HepG2 (cell line): ENCODE data around the gene CCDC86. TPM values are rescaled to one million over a fixed set of nuclear protein-coding genes. Genes with fewer than 3 reads are reported as not detected.

Source experiments
- CREM ChIP-seq, 2 experiments: sonication (generic) in 1 of 2; formaldehyde crosslinking in 1 of 2; IDR thresholded peaks; 2 replicates each; pipeline versions ENCODE4 v1.4.0 to v1.6.1; 2016 to 2020; ENCODE audit warnings: antibody characterized with exemption in 1 of 2, mild to moderate bottlenecking in 1 of 2, missing genetic modification reagents in 1 of 2
- GRHL1 ChIP-seq: sonication (generic); formaldehyde crosslinking; conservative IDR thresholded peaks from 2 replicates; pipeline ENCODE4 v1.8.0; 2022; ENCODE audit warnings: missing genetic modification reagents
- HNF4G ChIP-seq, 2 experiments: sonication (generic) in 1 of 2; formaldehyde crosslinking in 1 of 2; IDR thresholded peaks; 2 replicates each; pipeline versions ENCODE4 v1.4.0 to v1.6.1; 2011 to 2020; ENCODE audit warnings: borderline replicate concordance in 2 of 2, low read depth in 2 of 2, mild to moderate bottlenecking in 2 of 2, low read length in 1 of 2, missing genetic modification reagents in 1 of 2, moderate library complexity in 1 of 2
- MEIS1 ChIP-seq: sonication (generic); formaldehyde crosslinking; IDR thresholded peaks from 2 replicates; pipeline ENCODE4 v1.9.0; 2021; ENCODE audit warnings: mild to moderate bottlenecking, missing genetic modification reagents, moderate library complexity, borderline replicate concordance
- PAXIP1 ChIP-seq: sonication (generic); formaldehyde crosslinking; conservative IDR thresholded peaks from 2 replicates; pipeline ENCODE4 v1.4.0; 2020; ENCODE audit warnings: mild to moderate bottlenecking, missing genetic modification reagents, moderate library complexity
- SRY ChIP-seq: sonication (generic); formaldehyde crosslinking; IDR thresholded peaks from 2 replicates; pipeline ENCODE4 v1.8.0; 2022; ENCODE audit warnings: mild to moderate bottlenecking, missing genetic modification reagents
- USF2 ChIP-seq, 2 experiments: sonication (generic) in 1 of 2; formaldehyde crosslinking in 1 of 2; IDR thresholded peaks; 2 replicates each; pipeline versions ENCODE4 v1.5.1 to v1.6.1; 2011 to 2020; ENCODE audit warnings: borderline replicate concordance in 1 of 2, low read depth in 1 of 2, low read length in 1 of 2, mild to moderate bottlenecking in 1 of 2, missing genetic modification reagents in 1 of 2, moderate library complexity in 1 of 2
- ZFP36L2 ChIP-seq: sonication (generic); formaldehyde crosslinking; IDR thresholded peaks from 2 replicates; pipeline ENCODE4 v1.4.0; 2020; ENCODE audit warnings: missing genetic modification reagents
- ZNF644 ChIP-seq: IDR thresholded peaks from 2 replicates; pipeline ENCODE4 v1.6.1; 2016; ENCODE audit warnings: low read depth
- polyA plus RNA-seq, 8 experiments: library from polyadenylated mRNA; depleted of rRNA in 3 of 8; stranded (reverse) in 7 of 8; unstranded in 1 of 8; fragments of >200 nt; fragmentation: Illumina TruSeq in 4 of 8; extraction: Trizol in 4 of 8; gene quantifications; 2 replicates each; pipeline versions ENCODE4 v1.2.1 to v1.2.3, GENCODE V29; 2011 to 2016; ENCODE audit warnings: low read depth in 4 of 8, missing spikeins in 1 of 8, mixed read lengths in 1 of 8; ENCODE audit not compliant: insufficient read depth in 1 of 8
- total RNA-seq, 5 experiments: library from RNA; depleted of rRNA; stranded (reverse); fragments of >200 nt; fragmentation: Illumina TruSeq; extraction: Trizol; gene quantifications; 2 replicates each; pipeline ENCODE4 v1.2.3, GENCODE V29; 2016; ENCODE audit warnings: low read depth in 1 of 5
- TF ChIP-seq, protein P1 (sequence below): sonication (generic); formaldehyde crosslinking; IDR thresholded peaks from 2 replicates; pipeline ENCODE4 v1.8.1; 2023; ENCODE audit warnings: mild to moderate bottlenecking, moderate library complexity, missing genetic modification reagents
- TF ChIP-seq, protein P2 (sequence below): sonication (generic); formaldehyde crosslinking; IDR thresholded peaks from 2 replicates; pipeline ENCODE4 v1.4.0; 2020; ENCODE audit warnings: missing genetic modification reagents, borderline replicate concordance

Gene CCDC86
- total and polyA plus RNA-seq, 2 of the 13 experiments (the other 11 are each of a cell fraction or from before 2014, with no cell fraction given), result 33.8 to 37.6 TPM

DNA sequence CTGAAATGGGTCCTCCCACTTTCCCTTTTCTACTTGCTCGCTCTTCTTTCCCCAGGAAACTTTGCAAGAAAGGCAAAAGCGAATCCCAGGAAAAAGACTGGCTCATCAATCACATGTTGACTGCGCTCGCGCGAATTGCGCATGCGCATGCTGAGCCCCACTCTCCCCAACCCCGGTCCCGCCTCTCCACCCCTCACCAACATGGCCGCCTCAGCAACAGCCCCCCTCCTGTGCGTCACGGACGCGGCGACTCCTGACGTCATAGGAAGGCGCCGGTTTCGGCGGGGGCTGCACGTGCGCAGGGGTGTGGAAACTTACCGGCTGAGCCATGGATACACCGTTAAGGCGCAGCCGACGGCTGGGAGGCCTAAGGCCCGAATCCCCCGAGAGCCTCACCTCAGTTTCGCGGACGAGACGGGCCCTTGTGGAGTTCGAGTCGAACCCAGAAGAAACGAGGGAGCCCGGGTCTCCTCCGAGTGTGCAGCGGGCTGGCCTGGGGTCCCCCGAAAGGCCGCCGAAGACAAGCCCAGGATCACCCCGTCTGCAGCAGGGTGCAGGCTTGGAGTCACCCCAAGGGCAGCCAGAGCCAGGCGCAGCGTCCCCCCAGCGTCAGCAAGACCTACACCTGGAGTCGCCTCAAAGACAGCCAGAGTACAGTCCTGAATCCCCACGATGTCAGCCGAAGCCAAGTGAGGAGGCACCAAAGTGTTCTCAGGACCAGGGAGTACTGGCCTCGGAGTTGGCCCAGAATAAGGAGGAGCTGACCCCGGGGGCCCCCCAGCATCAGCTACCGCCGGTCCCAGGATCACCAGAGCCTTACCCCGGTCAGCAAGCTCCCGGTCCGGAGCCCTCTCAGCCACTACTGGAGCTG, at the start of gene CCDC86 (continued):
- peak; percentile 83; the same call in 1 of the 2 replicates for TF ChIP-seq SRY
- no peak for TF ChIP-seq ZFP36L2 (CRISPR knock-in tag)
- peak; percentile 44; the same call in 1 of the 2 replicates for TF ChIP-seq PAXIP1 (CRISPR knock-in tag)
- TF ChIP-seq, protein P1, sequence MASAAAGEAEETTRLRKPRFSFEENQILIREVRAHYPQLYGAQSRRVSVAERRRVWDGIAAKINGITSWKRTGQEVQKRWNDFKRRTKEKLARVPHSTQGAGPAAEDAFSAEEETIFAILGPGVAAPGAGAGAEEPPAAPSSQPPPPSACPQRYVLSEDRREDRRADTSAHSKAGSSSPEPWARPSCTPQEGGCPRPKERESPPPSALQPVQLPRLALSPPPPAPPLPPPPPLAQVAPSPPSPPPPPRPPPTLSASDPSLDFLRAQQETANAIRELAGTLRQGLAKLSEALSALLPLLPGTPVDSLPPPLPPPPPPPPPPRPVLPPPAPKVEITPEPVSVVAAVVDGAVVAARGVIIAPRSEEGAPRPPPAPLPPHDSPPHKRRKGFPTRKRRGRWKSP (CRISPR knock-in tag), result peak; percentile 57; the same call in 1 of the 2 replicates
- peak; percentile 60; the same call in 1 of the 2 replicates for TF ChIP-seq ZNF644 (CRISPR knock-in tag)
- TF ChIP-seq HNF4G (IDR thresholded peaks at IDR 0.05; ENCODE audit: borderline replicate concordance, low read depth, low read length), result no peak
- no peak for TF ChIP-seq HNF4G (CRISPR knock-in tag; IDR thresholded peaks at IDR 0.05; ENCODE audit: borderline replicate concordance, low read depth)
- no peak; the same call in 1 of the 2 replicates for TF ChIP-seq MEIS1 (CRISPR knock-in tag)
- TF ChIP-seq, protein P2, sequence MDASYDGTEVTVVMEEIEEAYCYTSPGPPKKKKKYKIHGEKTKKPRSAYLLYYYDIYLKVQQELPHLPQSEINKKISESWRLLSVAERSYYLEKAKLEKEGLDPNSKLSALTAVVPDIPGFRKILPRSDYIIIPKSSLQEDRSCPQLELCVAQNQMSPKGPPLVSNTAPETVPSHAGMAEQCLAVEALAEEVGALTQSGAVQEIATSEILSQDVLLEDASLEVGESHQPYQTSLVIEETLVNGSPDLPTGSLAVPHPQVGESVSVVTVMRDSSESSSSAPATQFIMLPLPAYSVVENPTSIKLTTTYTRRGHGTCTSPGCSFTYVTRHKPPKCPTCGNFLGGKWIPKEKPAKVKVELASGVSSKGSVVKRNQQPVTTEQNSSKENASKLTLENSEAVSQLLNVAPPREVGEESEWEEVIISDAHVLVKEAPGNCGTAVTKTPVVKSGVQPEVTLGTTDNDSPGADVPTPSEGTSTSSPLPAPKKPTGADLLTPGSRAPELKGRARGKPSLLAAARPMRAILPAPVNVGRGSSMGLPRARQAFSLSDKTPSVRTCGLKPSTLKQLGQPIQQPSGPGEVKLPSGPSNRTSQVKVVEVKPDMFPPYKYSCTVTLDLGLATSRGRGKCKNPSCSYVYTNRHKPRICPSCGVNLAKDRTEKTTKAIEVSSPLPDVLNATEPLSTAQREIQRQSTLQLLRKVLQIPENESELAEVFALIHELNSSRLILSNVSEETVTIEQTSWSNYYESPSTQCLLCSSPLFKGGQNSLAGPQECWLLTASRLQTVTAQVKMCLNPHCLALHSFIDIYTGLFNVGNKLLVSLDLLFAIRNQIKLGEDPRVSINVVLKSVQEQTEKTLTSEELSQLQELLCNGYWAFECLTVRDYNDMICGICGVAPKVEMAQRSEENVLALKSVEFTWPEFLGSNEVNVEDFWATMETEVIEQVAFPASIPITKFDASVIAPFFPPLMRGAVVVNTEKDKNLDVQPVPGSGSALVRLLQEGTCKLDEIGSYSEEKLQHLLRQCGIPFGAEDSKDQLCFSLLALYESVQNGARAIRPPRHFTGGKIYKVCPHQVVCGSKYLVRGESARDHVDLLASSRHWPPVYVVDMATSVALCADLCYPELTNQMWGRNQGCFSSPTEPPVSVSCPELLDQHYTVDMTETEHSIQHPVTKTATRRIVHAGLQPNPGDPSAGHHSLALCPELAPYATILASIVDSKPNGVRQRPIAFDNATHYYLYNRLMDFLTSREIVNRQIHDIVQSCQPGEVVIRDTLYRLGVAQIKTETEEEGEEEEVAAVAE, result peak; percentile 43; the same call in 1 of the 2 replicates
- TF ChIP-seq CREM (IDR thresholded peaks at IDR 0.05), result peak; percentile 100
- peak; percentile 100 for TF ChIP-seq CREM (CRISPR knock-in tag; IDR thresholded peaks at IDR 0.05)
- peak; percentile 57 for TF ChIP-seq USF2 (IDR thresholded peaks at IDR 0.05; ENCODE audit: low read depth, low read length)
- TF ChIP-seq USF2 (CRISPR knock-in tag; IDR thresholded peaks at IDR 0.05; ENCODE audit: borderline replicate concordance), result peak; percentile 38; the same call in 1 of the 2 replicates
- no peak for TF ChIP-seq GRHL1 (CRISPR knock-in tag)
